Neural crest cell (in vitro differentiated cells): ENCODE measurements around the gene YBX2. TPM values are rescaled to one million over a fixed set of nuclear protein-coding genes. Genes with fewer than 3 reads are reported as not detected.

Source experiments
- DNase-seq: peaks from one replicate; pipeline ENCODE4 v3.0.0; 2021; ENCODE audit warnings: low read depth, mixed read lengths, low spot score
- H3K27ac Mint-ChIP-seq: one replicate; pipeline ENCODE4 v1.8.0; 2021; ENCODE audit warnings: mild to moderate bottlenecking, mixed read lengths; ENCODE audit not compliant: unreplicated experiment
- H3K27me3 Mint-ChIP-seq: 2 replicates; pipeline ENCODE4 v1.8.0; 2021; ENCODE audit warnings: low read depth, mild to moderate bottlenecking, mixed read lengths
- H3K36me3 Mint-ChIP-seq: 2 replicates; pipeline ENCODE4 v1.8.0; 2021; ENCODE audit warnings: low read depth, mild to moderate bottlenecking, mixed read lengths
- H3K4me1 Mint-ChIP-seq: 2 replicates; pipeline ENCODE4 v1.8.0; 2021; ENCODE audit warnings: mixed read lengths
- H3K4me3 Mint-ChIP-seq: one replicate; pipeline ENCODE4 v1.8.0; 2021; ENCODE audit warnings: mild to moderate bottlenecking, mixed read lengths
- H3K9me3 Mint-ChIP-seq: 2 replicates; pipeline ENCODE4 v1.8.0; 2021; ENCODE audit warnings: mixed read lengths
- total RNA-seq: library from RNA; stranded (reverse); gene quantifications from 2 replicates; pipeline ENCODE4 v1.2.1, GENCODE V29; 2021
- TF ChIP-seq, protein P1 (sequence below): fragments of 200-600 bp; sonication (generic); conservative IDR thresholded peaks from 2 replicates; pipeline ENCODE4 v1.5.0; 2021; ENCODE audit warnings: antibody characterized with exemption, mild to moderate bottlenecking

Gene YBX2
- total RNA-seq, 1 donor from 2014 or later = 0.54 TPM

DNA sequence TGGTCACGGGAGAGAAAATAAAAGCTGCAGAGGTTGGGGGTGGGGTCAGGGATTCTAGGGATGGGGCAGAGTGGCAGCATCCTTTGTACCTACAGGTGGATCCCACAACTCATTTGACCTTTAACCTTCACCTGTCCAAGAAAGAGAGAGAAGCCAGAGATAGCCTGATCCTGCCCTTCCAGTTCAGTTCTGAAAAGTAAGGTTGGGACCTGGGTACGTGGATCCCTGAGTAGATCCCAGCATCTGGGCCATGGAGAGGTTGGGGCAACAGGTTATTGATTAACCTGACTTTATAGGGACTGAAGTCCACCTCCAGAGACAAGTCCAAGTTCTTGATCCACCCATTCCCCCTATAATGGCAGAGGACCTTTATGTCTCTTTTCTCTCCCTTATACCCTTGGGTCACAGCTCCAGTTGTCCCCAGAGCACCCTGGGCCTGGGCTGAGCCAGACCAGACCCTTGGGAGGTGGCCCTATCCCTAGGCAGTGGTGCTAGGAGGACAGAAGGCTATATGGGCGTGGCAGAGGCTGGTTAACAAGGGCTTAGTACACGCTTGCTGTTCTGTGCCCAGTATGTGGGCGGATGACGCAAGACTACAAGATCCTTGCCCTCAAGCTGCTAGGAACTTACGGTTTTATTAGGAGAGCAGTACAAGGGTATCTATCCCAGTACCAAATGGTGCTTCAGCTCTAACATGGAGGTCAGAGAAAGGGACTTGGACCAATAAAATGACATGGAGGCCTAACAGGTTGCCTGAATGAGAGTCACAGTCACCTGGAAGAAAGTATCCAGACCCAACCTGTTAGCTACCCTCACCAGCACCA, 35.5 kb downstream of the YBX2 start:
- no peak overlapping the region for H3K27ac Mint-ChIP-seq
- peaks cover 17% of the 10 kb centered on the region for H3K36me3 Mint-ChIP-seq

DNA sequence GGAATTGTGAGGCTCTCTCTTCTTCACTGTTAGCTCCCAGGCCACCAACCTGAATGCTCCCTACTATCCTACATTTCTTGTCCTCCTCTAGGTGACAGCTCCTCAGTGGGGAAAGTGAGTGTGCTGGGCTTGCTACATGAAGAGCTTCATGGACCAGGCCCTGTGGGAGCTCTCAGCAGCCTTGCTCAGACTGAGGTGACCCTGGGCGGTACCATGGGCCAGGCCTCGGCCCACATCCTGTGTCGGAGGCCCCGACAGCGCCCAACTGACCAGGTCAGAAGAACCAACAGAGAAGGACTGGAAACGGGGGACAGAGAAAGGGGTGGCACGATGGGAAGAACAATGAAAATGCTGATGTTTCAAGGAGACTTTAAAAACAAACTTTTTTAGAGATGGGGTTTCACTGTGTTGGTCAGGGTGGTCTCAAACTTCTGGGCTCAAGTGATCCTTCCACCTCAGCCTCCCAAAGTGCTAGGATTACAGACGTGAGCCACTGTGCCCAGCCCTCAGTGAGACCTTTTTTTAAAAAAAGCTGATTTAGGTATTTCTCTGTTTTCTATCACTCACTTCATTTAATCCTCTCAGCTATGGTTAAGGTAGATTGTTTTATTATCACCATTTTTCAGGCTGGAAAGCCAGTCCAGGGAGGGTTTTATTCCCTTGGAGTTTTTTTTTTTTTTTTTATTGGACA, 37.5 kb downstream of the YBX2 start:
- peaks cover 38% of the 10 kb centered on the region for H3K27me3 Mint-ChIP-seq
- no peak for DNase-seq
- TF ChIP-seq, protein P1, sequence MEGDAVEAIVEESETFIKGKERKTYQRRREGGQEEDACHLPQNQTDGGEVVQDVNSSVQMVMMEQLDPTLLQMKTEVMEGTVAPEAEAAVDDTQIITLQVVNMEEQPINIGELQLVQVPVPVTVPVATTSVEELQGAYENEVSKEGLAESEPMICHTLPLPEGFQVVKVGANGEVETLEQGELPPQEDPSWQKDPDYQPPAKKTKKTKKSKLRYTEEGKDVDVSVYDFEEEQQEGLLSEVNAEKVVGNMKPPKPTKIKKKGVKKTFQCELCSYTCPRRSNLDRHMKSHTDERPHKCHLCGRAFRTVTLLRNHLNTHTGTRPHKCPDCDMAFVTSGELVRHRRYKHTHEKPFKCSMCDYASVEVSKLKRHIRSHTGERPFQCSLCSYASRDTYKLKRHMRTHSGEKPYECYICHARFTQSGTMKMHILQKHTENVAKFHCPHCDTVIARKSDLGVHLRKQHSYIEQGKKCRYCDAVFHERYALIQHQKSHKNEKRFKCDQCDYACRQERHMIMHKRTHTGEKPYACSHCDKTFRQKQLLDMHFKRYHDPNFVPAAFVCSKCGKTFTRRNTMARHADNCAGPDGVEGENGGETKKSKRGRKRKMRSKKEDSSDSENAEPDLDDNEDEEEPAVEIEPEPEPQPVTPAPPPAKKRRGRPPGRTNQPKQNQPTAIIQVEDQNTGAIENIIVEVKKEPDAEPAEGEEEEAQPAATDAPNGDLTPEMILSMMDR = no peak
- H3K36me3 Mint-ChIP-seq = peaks cover 22% of the 10 kb centered on the region
- H3K4me1 Mint-ChIP-seq = peaks cover 15% of the 10 kb centered on the region
- H3K9me3 Mint-ChIP-seq = no peaks in the 10 kb centered on the region
- H3K27ac Mint-ChIP-seq = no peak overlapping the region
- H3K4me3 Mint-ChIP-seq = peak overlapping the region; percentile 53

More for the DNA sequence above, 35.5 kb downstream of the YBX2 start:
- peaks cover 58% of the 10 kb centered on the region for H3K27me3 Mint-ChIP-seq
- H3K9me3 Mint-ChIP-seq = no peaks in the 10 kb centered on the region
- TF ChIP-seq, protein P1 = no peak
- no peak for DNase-seq
- peaks cover 11% of the 10 kb centered on the region for H3K4me1 Mint-ChIP-seq
- peak overlapping the region; percentile 19 for H3K4me3 Mint-ChIP-seq

DNA sequence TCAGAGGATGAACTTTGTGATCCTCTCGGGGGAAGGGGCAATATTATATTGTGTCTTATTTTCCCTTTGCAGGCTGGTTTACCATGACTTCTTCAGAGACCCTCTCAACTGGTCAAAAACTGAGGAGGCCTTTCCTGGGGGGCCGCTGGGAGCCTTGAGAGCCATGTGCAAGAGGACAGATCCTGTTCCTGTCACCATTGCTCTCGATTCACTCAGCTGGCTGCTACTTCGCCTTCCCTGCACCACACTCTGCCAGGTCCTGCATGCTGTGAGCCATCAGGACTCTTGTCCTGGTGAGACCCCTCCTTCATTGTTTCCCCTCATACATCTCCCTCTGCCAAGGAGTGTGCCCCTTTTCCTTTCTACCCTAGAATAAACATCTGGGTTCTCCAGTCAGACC, 39.9 kb downstream of the YBX2 start:
- Mint-ChIP-seq H3K9me3 (no peaks in the 10 kb centered on the region), H3K4me3 (peak overlapping the region; percentile 84), H3K36me3 (peaks cover 23% of the 10 kb centered on the region), H3K4me1 (peaks cover 32% of the 10 kb centered on the region), H3K27me3 (peaks cover 16% of the 10 kb centered on the region), H3K27ac (no peak overlapping the region)
- TF ChIP-seq, protein P1 = no peak
- no peak for DNase-seq

DNA sequence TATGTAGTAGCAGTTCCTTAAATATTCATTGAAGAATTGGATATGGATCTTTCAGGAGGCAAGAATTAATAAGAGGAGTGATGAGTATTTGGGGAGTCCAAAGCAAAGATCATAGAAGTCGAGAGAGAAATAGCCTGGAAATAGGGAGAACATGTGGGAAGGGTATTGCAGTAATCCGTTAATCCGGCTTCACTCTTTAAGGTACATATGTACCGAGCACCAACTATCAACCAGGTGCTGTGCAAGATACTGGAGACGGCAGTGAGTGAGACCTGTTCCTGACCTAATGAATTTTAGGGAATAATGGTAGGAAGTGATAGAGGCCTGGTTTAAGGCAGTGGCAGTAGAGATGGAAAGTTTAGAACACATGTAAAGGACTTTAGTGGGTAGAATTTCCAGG, 41.4 kb downstream of the YBX2 start:
- Mint-ChIP-seq H3K27me3 (peaks cover 7% of the 10 kb centered on the region), H3K9me3 (no peaks in the 10 kb centered on the region), H3K27ac (peak overlapping the region; percentile 100), H3K36me3 (peaks cover 18% of the 10 kb centered on the region), H3K4me1 (peaks cover 41% of the 10 kb centered on the region), H3K4me3 (peak overlapping the region; percentile 95)
- TF ChIP-seq, protein P1 = no peak
- no peak for DNase-seq

DNA sequence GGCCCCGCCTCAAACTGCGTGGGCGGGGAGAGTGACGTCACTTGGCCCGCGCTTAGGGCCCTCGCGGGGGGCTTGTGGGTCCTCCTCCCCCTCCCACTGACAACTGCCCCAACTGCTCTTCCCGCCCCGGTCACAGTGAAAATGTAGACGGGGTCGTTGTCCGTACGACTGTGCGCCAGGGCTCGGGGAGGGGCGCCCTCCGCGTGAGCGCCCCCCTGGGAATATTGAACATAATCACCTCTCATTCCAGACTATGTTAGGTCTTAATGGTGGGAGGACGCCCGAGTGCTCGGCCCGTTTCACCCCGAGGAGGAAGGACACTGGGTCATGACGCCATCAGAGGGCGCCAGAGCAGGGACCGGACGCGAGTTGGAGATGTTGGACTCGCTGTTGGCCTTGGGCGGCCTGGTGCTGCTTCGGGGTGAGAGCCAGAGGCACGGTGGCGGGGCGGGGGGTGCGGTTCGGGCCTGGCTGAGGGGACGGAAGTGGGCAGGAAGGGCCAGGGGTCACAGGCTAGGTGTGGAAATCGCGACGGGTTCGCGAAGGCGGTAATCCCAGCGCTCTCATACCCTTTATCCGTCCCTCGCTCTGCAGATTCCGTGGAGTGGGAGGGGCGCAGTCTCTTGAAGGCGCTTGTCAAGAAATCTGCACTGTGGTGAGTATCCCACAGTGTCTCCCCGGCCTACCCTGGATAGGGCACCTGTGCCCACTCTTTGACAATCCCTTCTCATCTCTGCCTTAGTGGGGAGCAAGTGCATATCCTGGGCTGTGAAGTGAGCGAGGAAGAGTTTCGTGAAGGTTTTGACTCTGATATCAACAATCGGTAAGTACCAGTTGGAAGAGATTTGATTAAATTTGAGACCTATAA, 42.0 kb downstream of the YBX2 start, which contains the start of gene ELP5:
Gene ELP5, plus strand, starts transcription at position 40 of the 868 bp plus-strand sequence. Its CDS starts 336 bp downstream, at position 376.
- TF ChIP-seq, protein P1 = no peak
- Mint-ChIP-seq H3K4me1 (peaks cover 41% of the 10 kb centered on the region), H3K9me3 (no peaks in the 10 kb centered on the region), H3K27ac (peak within 1 kb of the TSS; percentile 100), H3K36me3 (peaks cover 18% of the 10 kb centered on the region), H3K4me3 (peak within 1 kb of the TSS; percentile 99), H3K27me3 (peaks cover 7% of the 10 kb centered on the region)
- DNase-seq = peak; percentile 85
